ENCODE results near the gene DYSF. TPM values are rescaled to one million over a fixed set of nuclear protein-coding genes. Genes with fewer than 3 reads are reported as not detected.

DYSF gene
- total RNA-seq, 1 donor = 0.18 TPM

DNA sequence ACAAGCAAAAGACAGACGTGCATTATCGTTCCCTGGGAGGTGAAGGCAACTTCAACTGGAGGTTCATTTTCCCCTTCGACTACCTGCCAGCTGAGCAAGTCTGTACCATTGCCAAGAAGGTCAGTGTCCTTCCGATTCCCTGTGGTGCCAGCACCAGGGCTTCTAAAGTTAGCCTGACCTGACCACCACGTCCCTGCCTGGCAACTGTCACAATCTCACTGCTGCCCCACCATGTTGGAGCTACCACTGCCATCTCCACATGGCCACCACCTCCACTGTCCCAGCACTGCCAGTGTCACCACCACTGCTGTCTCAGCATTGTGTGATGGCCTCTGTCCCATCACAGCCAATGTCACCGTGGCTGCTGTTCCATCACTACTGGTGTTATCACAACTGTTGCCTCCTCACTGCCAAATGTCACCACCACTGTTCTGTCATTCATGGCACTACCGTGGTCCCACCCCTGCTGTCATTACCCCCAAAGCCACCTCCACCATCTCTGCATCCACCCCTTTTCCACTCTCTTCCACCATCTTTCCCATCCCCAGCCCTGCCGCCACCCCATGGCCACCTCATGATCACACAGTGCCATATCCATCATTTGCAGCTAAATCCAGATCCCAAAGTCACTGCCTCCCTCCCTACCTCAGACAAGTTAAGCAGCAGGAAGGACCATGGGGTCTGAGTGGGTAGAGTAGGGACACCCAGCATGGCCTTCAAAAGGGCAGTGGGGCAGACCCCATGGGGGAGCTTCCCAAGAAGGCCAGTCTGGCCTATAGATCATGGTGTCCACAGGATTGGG, 216.5 kb downstream of the DYSF start:
- TF ChIP-seq, protein P1, sequence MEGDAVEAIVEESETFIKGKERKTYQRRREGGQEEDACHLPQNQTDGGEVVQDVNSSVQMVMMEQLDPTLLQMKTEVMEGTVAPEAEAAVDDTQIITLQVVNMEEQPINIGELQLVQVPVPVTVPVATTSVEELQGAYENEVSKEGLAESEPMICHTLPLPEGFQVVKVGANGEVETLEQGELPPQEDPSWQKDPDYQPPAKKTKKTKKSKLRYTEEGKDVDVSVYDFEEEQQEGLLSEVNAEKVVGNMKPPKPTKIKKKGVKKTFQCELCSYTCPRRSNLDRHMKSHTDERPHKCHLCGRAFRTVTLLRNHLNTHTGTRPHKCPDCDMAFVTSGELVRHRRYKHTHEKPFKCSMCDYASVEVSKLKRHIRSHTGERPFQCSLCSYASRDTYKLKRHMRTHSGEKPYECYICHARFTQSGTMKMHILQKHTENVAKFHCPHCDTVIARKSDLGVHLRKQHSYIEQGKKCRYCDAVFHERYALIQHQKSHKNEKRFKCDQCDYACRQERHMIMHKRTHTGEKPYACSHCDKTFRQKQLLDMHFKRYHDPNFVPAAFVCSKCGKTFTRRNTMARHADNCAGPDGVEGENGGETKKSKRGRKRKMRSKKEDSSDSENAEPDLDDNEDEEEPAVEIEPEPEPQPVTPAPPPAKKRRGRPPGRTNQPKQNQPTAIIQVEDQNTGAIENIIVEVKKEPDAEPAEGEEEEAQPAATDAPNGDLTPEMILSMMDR (IDR thresholded peaks at IDR 0.05; ENCODE audit: insufficient read depth, low read length) = no peak
- DNase-seq (ENCODE audit: low read depth) = no peak
- H3K4me3 ChIP-seq (ENCODE audit: low read depth, low read length) = no peak overlapping the region

DNA sequence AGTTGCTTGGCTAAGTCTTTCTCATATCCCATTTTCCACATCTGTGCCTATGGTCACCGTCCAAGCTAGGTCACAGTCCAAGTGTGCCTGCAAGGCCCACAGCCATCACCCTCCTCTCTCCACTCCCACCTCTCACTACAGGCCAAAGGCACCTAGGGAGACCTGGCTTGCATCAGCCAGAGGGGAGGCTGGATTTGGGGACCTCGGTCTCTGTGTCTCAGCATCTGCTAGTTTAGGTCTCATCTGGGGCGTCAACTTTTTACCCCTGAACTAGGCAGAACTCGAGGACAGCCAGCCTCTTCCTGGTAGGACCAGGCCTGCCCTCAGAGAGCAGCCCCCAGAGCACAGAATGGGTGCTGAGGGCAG, 217.1 kb downstream of the DYSF start:
- TF ChIP-seq, protein P1 (IDR thresholded peaks at IDR 0.05; ENCODE audit: insufficient read depth, low read length) = no peak
- no peak overlapping the region for H3K4me3 ChIP-seq (ENCODE audit: low read depth, low read length)
- DNase-seq (ENCODE audit: low read depth) = no peak

DNA sequence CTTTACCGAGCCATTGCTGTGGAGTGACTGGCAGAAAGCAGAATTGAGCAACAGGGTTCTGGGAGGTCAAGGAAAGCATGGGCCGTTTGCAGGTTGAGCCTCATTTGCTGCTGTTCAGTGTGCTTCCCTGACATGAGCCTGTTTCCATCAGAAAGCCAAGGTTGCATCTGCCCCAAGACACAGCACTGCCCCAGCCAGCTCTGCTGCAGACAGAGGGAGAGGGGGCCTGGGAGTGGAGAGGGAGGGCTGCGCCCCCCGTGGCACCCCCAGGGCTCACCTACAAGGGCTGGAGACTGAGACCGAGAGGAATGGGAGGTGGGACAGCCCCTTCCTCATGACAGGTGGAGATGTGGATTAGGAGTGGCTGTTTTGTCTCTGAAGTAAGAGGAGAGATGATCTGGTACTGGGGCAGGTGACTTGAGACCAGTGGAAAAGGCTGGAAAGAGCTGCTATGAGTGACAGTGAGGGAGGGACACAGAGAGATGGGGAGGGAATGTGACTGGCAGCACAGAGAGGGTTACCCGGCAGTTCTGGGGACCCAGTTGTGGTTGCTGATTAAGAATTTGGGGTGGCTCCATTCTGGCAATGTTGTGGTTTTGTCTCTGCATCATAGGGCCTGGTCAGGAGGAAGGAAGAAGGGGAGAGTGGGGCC, 218.0 kb downstream of the DYSF start:
- H3K4me3 ChIP-seq (ENCODE audit: low read depth, low read length) = no peak overlapping the region
- DNase-seq (ENCODE audit: low read depth) = no peak
- TF ChIP-seq, protein P1 (IDR thresholded peaks at IDR 0.05; ENCODE audit: insufficient read depth, low read length) = no peak

DNA sequence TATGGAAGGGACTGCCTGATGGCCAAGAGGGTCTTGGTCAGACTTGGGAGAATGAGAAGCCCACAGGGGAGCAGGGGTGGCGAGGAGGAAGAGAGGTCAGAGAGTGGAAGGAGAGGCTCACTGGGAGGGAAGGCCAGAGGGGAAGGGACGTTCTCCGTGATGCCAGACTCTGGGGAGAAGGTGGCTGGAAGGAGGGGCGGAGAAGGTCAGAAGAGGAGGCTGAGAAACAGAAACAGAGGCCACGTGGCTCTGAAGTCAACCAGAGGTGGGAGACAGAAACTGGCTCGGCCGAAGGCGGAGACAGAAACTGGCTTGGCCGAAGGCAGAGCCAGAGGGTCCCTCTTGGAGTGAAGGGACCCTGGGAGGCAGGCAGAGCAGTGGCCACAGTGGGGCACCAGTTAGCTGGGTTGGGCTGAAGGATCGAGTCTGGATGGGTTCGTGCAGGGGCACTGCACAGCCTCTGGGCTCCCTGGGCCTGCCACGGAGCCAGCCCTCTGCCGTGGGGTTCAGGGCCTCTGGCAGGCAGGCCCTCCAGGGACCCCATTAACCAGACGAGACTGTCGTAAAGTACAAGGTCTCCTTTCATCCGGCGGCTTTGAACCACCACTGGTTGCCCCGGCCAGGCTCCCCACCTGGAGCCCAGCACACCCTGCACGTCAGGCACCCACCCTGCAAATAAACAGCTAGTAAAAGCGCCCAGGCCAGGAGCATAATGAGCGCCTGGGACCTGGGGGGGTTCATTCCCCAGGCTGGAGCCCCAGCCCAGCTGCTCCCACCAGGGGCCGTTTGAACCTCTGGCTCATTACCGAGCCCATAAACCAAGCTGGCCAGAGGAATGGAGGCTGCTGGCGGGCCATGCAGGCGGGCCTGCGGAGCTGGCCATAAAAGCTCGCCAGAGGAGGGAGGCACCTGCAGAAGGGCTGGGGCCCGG, 218.8 kb downstream of the DYSF start:
- TF ChIP-seq, protein P1 (IDR thresholded peaks at IDR 0.05; ENCODE audit: insufficient read depth, low read length) = no peak
- no peak for DNase-seq (ENCODE audit: low read depth)
- H3K4me3 ChIP-seq (ENCODE audit: low read depth, low read length) = no peak overlapping the region

- TF ChIP-seq, protein P1 (IDR thresholded peaks at IDR 0.05; ENCODE audit: insufficient read depth, low read length) = no peak
- DNase-seq (ENCODE audit: low read depth) = no peak
- no peak overlapping the region for H3K4me3 ChIP-seq (ENCODE audit: low read depth, low read length)
Measured at GRCh38 chr2:71672826-71673795, 219.8 kb downstream of the DYSF start.

All from fibroblast of the aortic adventitia (primary cell).